ENCODE data around the gene CASTOR1. TPM values are rescaled to one million over a fixed set of nuclear protein-coding genes. Genes with fewer than 3 reads are reported as not detected.

Gene CASTOR1
- total and polyA plus RNA-seq, 11 donors = 3.8 to 16.6 (median 7.1) TPM

- Histone ChIP-seq H3K27me3 (no peaks in the 10 kb centered on the region), H3K36me3 (peaks cover 0 to 12% (median 0%) of the 10 kb centered on the region in 9 donors), H3K9me3 (no peaks in the 10 kb centered on the region), H3K27ac (peak overlapping the region in 3 of 12 donors; percentile 15 to 84 (median 81)), H3K4me1 (peaks cover 34 to 100% (median 94%) of the 10 kb centered on the region in 12 donors), H3K4me3 (no peak overlapping the region)
- intact Hi-C loops (cut with DNase I) = no loop called here
- no peak for TF ChIP-seq POLR2A (IDR thresholded peaks at IDR 0.05)
- TF ChIP-seq CTCF (IDR thresholded peaks at IDR 0.05) = no peak
- 83 to 88% (median 86%) methylated on average over 2 of the region's 2 CpGs for WGBS, 4 donors
- DNase-seq (no peak), ATAC-seq (no peak)
Measured at GRCh38 chr22:30308093-30308492, 18.8 kb upstream of the CASTOR1 start.

DNA sequence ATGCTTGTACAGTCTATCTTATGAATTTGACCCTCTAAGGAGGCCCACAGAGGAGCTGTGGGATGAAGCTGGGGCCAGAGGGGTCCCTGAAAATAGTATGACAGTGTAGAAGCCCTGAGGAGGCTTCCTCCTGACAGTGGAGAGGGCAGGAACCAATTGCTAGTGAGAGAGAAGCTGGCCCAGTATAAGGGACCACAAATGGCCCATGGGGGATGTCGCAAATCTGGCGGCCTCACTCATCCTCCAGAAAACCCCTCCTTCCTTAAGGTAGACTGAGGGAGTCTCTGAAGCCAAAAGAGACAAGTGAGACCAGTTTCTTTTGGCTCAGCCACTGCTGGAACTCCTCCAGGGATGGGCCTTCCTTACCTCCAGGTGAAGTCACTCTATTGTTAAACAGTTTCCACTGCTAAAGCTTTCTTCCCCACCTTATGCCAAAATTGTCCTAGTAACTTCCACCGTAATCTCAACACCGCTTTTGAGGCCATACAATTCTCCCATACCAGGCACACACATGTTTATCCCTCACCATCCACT, 17.8 kb upstream of the CASTOR1 start:
- 60 to 68% (median 62%) methylated on average over 4 of the region's 4 CpGs for WGBS, 4 donors
- intact Hi-C loops (cut with DNase I) = no loop called here
- H3K27me3 ChIP-seq = no peaks in the 10 kb centered on the region
- ATAC-seq = no peak
- DNase-seq = peak in 1 of 5 donors; percentile 25
- peak overlapping the region in 11 of 12 donors; percentile 56 to 95 (median 82) for H3K27ac ChIP-seq
- H3K36me3 ChIP-seq = peaks cover 0 to 16% (median 0%) of the 10 kb centered on the region in 9 donors
- no peaks in the 10 kb centered on the region for H3K9me3 ChIP-seq
- TF ChIP-seq CTCF (IDR thresholded peaks at IDR 0.05) = no peak
- no peak overlapping the region for H3K4me3 ChIP-seq
- H3K4me1 ChIP-seq = peaks cover 33 to 100% (median 91%) of the 10 kb centered on the region in 12 donors

DNA sequence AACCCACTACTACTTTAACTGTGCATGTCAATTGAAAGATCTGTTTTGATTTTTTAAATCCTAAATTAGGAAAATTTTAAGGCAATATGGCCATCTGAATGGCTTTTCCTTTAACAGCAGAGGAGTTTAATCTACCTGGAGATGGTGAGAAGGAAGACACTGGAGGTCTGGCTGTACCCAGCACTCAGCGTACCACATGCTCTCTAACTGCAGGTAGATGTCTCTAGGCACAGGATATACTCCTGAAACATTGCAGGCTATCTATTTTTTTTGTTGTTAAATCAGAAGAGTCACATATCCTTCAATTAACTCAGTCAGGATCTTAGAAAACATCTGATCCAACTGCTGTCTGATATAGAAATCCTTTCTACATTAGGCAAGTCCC, 17.3 kb upstream of the CASTOR1 start:
- Histone ChIP-seq H3K36me3 (peaks cover 0 to 19% (median 2%) of the 10 kb centered on the region in 9 donors), H3K4me1 (peaks cover 32 to 100% (median 91%) of the 10 kb centered on the region in 12 donors), H3K4me3 (no peak overlapping the region), H3K9me3 (no peaks in the 10 kb centered on the region), H3K27ac (peak overlapping the region in 11 of 12 donors; percentile 56 to 95 (median 82)), H3K27me3 (no peaks in the 10 kb centered on the region)
- WGBS, 4 donors = 87 to 100% (median 94%) methylated on average over 1 of the region's 1 CpG
- TF ChIP-seq CTCF (IDR thresholded peaks at IDR 0.05) (no peak), POLR2A (IDR thresholded peaks at IDR 0.05) (no peak)
- ATAC-seq = no peak
- DNase-seq = no peak
- intact Hi-C loops (cut with DNase I) = no loop called here

DNA sequence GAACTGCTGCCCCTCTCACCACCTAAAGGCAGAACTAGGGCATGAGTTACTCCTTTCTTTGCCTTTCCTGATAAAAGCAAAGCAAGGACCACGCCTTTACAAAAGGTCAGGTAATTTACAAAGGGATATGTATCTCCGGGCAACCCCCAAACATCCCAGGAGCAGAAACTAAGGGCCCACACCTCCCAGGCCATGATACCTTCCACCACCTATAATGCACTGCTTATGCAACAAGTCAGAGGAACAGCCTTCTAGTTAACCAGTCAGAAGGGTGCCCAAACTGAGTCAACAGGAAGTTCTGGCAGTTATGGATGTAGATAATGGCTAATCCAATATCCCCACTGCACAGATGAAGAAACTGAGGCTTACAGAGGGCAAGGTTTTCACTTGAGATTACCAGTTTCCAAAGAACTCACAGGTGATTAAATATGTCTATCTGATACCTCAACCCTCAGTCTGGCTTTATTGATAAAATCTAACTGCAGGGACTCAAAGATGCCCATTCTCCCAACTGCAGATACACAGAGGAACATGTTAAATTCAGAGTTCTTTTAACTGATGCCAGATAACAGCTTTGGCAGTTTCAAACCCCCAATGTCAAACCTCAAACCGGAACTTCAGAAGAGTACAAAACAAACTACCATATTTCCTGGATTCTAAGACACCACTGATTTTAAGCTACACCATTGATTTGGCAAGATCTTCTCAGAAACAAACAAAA, 16.8 kb upstream of the CASTOR1 start:
- Histone ChIP-seq H3K9me3 (no peaks in the 10 kb centered on the region), H3K4me3 (peak overlapping the region in 2 of 12 donors; percentile 9 to 41), H3K27me3 (no peaks in the 10 kb centered on the region), H3K4me1 (peaks cover 31 to 100% (median 91%) of the 10 kb centered on the region in 12 donors), H3K36me3 (peaks cover 0 to 24% (median 3%) of the 10 kb centered on the region in 9 donors), H3K27ac (peak overlapping the region; percentile 62 to 95 (median 81))
- DNase-seq = no peak
- intact Hi-C loops (cut with DNase I) = loop anchor here in 1 of 10 donors (1.0 kb wide), 1 partner anchor 15 kb away; no protein-coding TSS in a partner anchor
- no peak for ATAC-seq
- 55 to 67% (median 59%) methylated on average over 3 of the region's 3 CpGs for WGBS, 4 donors
- TF ChIP-seq POLR2A (IDR thresholded peaks at IDR 0.05) (no peak), CTCF (IDR thresholded peaks at IDR 0.05) (no peak)

Measured in heart left ventricle (tissue), 16 donors.